SU-DHL-6 (cell line): ENCODE data around the gene CX3CL1.

Experiments
- H2AFZ ChIP-seq: fragments of 200-600 bp; sonication (generic); 2 replicates; pipeline ENCODE4 v1.6.1; 2014; ENCODE audit warnings: low read depth, mild to moderate bottlenecking, moderate library complexity, mixed read lengths, antibody characterized with exemption, low read length; ENCODE audit not compliant: severe bottlenecking
- H3F3A ChIP-seq: fragments of 200-600 bp; shearing (Covaris generic); 2 replicates; pipeline ENCODE4 v1.6.0; 2016; ENCODE audit warnings: antibody characterized with exemption, mild to moderate bottlenecking; ENCODE audit not compliant: insufficient read depth
- H3K27ac ChIP-seq: fragments of 200-600 bp; sonication (generic); 2 replicates; pipeline ENCODE4 v1.5.1; 2016; ENCODE audit warnings: low read depth, mild to moderate bottlenecking, low read length, moderate library complexity, mixed read lengths
- H3K27me3 ChIP-seq: fragments of 200-600 bp; sonication (generic), shearing (Covaris generic); 2 replicates; pipeline ENCODE4 v1.6.0; 2014; ENCODE audit warnings: mild to moderate bottlenecking, low read length
- H3K36me3 ChIP-seq: fragments of 200-600 bp; sonication (generic); 2 replicates; pipeline ENCODE4 v1.6.1; 2014; ENCODE audit warnings: mild to moderate bottlenecking, low read length, mixed read lengths
- H3K4me2 ChIP-seq: fragments of 300-600, 200-600 bp; shearing (Covaris generic), sonication (generic); 2 replicates; pipeline ENCODE4 v1.6.0; 2014; ENCODE audit warnings: low read length, low read depth, mild to moderate bottlenecking; ENCODE audit not compliant: poor library complexity, severe bottlenecking
- H3K4me3 ChIP-seq: fragments of 200-600 bp; sonication (generic); 2 replicates; pipeline ENCODE4 v1.5.1; 2014; ENCODE audit warnings: antibody characterized with exemption, low read length, mild to moderate bottlenecking, mixed read lengths; ENCODE audit not compliant: insufficient read depth, poor library complexity, severe bottlenecking
- H3K79me2 ChIP-seq: fragments of 200-600 bp; sonication (generic); 2 replicates; pipeline ENCODE4 v1.6.1; 2014; ENCODE audit warnings: mild to moderate bottlenecking, low read length, moderate library complexity; ENCODE audit not compliant: insufficient read depth
- H3K9ac ChIP-seq: fragments of 200-600 bp; sonication (generic); 2 replicates; pipeline ENCODE4 v1.7.0; 2014; ENCODE audit warnings: mild to moderate bottlenecking, low read length
- H3K9me2 ChIP-seq: fragments of 200-600 bp; sonication (generic); replicated peaks from 2 replicates; pipeline ENCODE4 v1.6.1; 2014; ENCODE audit warnings: low read length; ENCODE audit not compliant: insufficient read depth
- H3K9me3 ChIP-seq: fragments of 200-600 bp; sonication (generic); 2 replicates; pipeline ENCODE4 v1.6.1; 2014; ENCODE audit warnings: low read length, mixed read lengths; ENCODE audit not compliant: insufficient read depth
- H4K20me1 ChIP-seq: fragments of 200-600 bp; sonication (generic); 2 replicates; pipeline ENCODE4 v1.6.1; 2014; ENCODE audit warnings: low read depth, mild to moderate bottlenecking, antibody characterized with exemption, low read length, moderate library complexity, mixed read lengths
- CTCF ChIP-seq: fragments of 200-600 bp; sonication (generic); IDR thresholded peaks from one replicate; pipeline ENCODE4 v1.5.1; 2017; ENCODE audit warnings: antibody characterized with exemption, mild to moderate bottlenecking, low read length, moderate library complexity; ENCODE audit not compliant: insufficient read depth, poor library complexity, severe bottlenecking
- EZH2phosphoT487 ChIP-seq: fragments of 200-600 bp; sonication (generic), shearing (Covaris generic); conservative IDR thresholded peaks from 2 replicates; pipeline ENCODE4 v1.6.1; 2018; ENCODE audit warnings: mild to moderate bottlenecking, antibody characterized with exemption, low read length, moderate library complexity, mixed read lengths

CX3CL1 gene

GRCh38 chr16:57390636-57391295 lies 18.5 kb downstream of the CX3CL1 start:
- Histone ChIP-seq H3K9me3 (no peaks in the 10 kb centered on the region), H2AFZ (no peak overlapping the region)

GRCh38 chr16:57391300-57391699 lies 19.0 kb downstream of the CX3CL1 start:
- Histone ChIP-seq H3K79me2 (no peaks in the 10 kb centered on the region), H3K9me2 (no peaks in the 10 kb centered on the region), H3K9ac (no peak overlapping the region), H3K4me2 (no peak overlapping the region), H3F3A (no peaks in the 10 kb centered on the region), H4K20me1 (no peaks in the 10 kb centered on the region), H3K4me3 (no peak overlapping the region), H3K36me3 (no peaks in the 10 kb centered on the region), H3K27me3 (no peaks in the 10 kb centered on the region), H3K9me3 (no peaks in the 10 kb centered on the region), H3K27ac (no peak overlapping the region), H2AFZ (no peak overlapping the region)
- no peak for TF ChIP-seq CTCF
- no peak for TF ChIP-seq EZH2phosphoT487

More at GRCh38 chr16:57390636-57391295, 18.5 kb downstream of the CX3CL1 start:
- Histone ChIP-seq H3K27me3 (no peaks in the 10 kb centered on the region), H3K36me3 (no peaks in the 10 kb centered on the region), H3K9me2 (no peaks in the 10 kb centered on the region), H3K27ac (no peak overlapping the region), H3F3A (no peaks in the 10 kb centered on the region), H3K79me2 (no peaks in the 10 kb centered on the region), H3K4me2 (no peak overlapping the region), H4K20me1 (no peaks in the 10 kb centered on the region), H3K9ac (no peak overlapping the region), H3K4me3 (no peak overlapping the region)
- no peak for TF ChIP-seq CTCF
- no peak for TF ChIP-seq EZH2phosphoT487

- no peak overlapping the region for H2AFZ ChIP-seq
- no peaks in the 10 kb centered on the region for H3K36me3 ChIP-seq
- no peaks in the 10 kb centered on the region for H3K27me3 ChIP-seq
- no peak overlapping the region for H3K27ac ChIP-seq
- TF ChIP-seq CTCF (no peak), EZH2phosphoT487 (no peak)
- H3K9ac ChIP-seq: no peak overlapping the region
- H3K4me2 ChIP-seq: no peak overlapping the region
- no peaks in the 10 kb centered on the region for H4K20me1 ChIP-seq
- H3K9me3 ChIP-seq: no peaks in the 10 kb centered on the region
- H3K9me2 ChIP-seq: no peaks in the 10 kb centered on the region
- H3K4me3 ChIP-seq: no peak overlapping the region
- H3K79me2 ChIP-seq: no peaks in the 10 kb centered on the region
- no peaks in the 10 kb centered on the region for H3F3A ChIP-seq
Observed at GRCh38 chr16:57391708-57392107, 19.4 kb downstream of the CX3CL1 start.
